SK-N-SH (cell line): ENCODE measurements around the gene KRTAP12-4. TPM values are rescaled to one million over a fixed set of nuclear protein-coding genes. Genes with fewer than 3 reads are reported as not detected.

Experiments
- CTCF ChIA-PET: fragments of 300-600, 350-600 bp; formaldehyde crosslinking; extraction: SDS; loops from one replicate; lab custom pipeline; 2021; lab: Yijun Ruan, JAX
- POLR2A ChIA-PET: fragments of 350-600 bp; sonication (Branson Sonifier 250); formaldehyde crosslinking; extraction: SDS; loops from one replicate; lab custom pipeline; 2020; ENCODE audit warnings: antibody characterized with exemption, inconsistent platforms; lab: Yijun Ruan, JAX
- DNase-seq: peaks from one replicate; pipeline ENCODE4 v3.0.0; 2012
- H2AFZ ChIP-seq: fragments of 200-600 bp; sonication (generic); 2 replicates; pipeline ENCODE4 v1.8.1; 2016; ENCODE audit warnings: antibody characterized with exemption, mild to moderate bottlenecking, low read depth
- H3F3A ChIP-seq: fragments of 200-600 bp; sonication (generic); replicated peaks from 2 replicates; pipeline ENCODE3; 2016; ENCODE audit warnings: antibody characterized with exemption, mild to moderate bottlenecking; ENCODE audit not compliant: insufficient read depth
- H3K27ac ChIP-seq, 2 experiments: fragments of 200-500 bp in 1 of 2; fragments of 200-600 bp in 1 of 2; sonication (Bioruptor generic) in 1 of 2; sonication (generic), shearing (Covaris generic) in 1 of 2; 2 replicates each; pipeline versions ENCODE4 v1.5.1 to v1.6.1; 2014 to 2016; ENCODE audit warnings: low read depth in 2 of 2, inconsistent platforms in 1 of 2, low read length in 1 of 2, mild to moderate bottlenecking in 1 of 2, mixed read lengths in 1 of 2
- H3K27me3 ChIP-seq: fragments of 200-600 bp; sonication (generic), shearing (Covaris generic); 2 replicates; pipeline ENCODE4 v1.6.1; 2016; ENCODE audit warnings: mixed run types; ENCODE audit not compliant: insufficient read depth
- H3K36me3 ChIP-seq, 2 experiments: fragments of 200-500 bp in 1 of 2; fragments of 200-600 bp in 1 of 2; sonication (Bioruptor generic) in 1 of 2; sonication (generic) in 1 of 2; replicated peaks in 1 of 2; 2 replicates each; pipeline versions ENCODE3 to v1.5.1; 2014 to 2016; ENCODE audit warnings: low read length in 1 of 2, mild to moderate bottlenecking in 1 of 2; ENCODE audit not compliant: insufficient read depth in 2 of 2, control insufficient read depth in 1 of 2
- H3K4me1 ChIP-seq, 2 experiments: fragments of 200-500 bp in 1 of 2; fragments of 200-600 bp in 1 of 2; sonication (Bioruptor generic) in 1 of 2; sonication (generic), shearing (Covaris generic) in 1 of 2; 2 replicates each; pipeline versions ENCODE4 v1.5.1 to v1.6.1; 2014 to 2016; ENCODE audit warnings: low read depth in 1 of 2, low read length in 1 of 2, mixed run types in 1 of 2; ENCODE audit not compliant: insufficient read depth in 2 of 2, control insufficient read depth in 1 of 2
- H3K4me2 ChIP-seq: fragments of 200-600 bp; sonication (generic), shearing (Covaris generic); 2 replicates; pipeline ENCODE4 v1.6.1; 2017; ENCODE audit warnings: mixed run types
- H3K4me3 ChIP-seq, 2 experiments: fragments of 200-500 bp in 1 of 2; fragments of 200-600 bp in 1 of 2; sonication (Bioruptor generic) in 1 of 2; sonication (generic), shearing (Covaris generic) in 1 of 2; 2 replicates each; pipeline versions ENCODE4 v1.5.1 to v1.8.1; 2014 to 2016; ENCODE audit warnings: low read depth in 2 of 2, inconsistent platforms in 1 of 2, low read length in 1 of 2, mild to moderate bottlenecking in 1 of 2, mixed read lengths in 1 of 2, moderate library complexity in 1 of 2
- H3K79me2 ChIP-seq: fragments of 200-600 bp; sonication (generic); 2 replicates; pipeline ENCODE4 v1.8.1; 2017; ENCODE audit warnings: mild to moderate bottlenecking; ENCODE audit not compliant: insufficient read depth
- H3K9ac ChIP-seq: fragments of 200-600 bp; sonication (generic); 2 replicates; pipeline ENCODE4 v1.6.1; 2017; ENCODE audit warnings: mixed run types
- H3K9me2 ChIP-seq: fragments of 200-600 bp; sonication (generic); 2 replicates; pipeline ENCODE4 v1.6.1; 2017; ENCODE audit warnings: mixed run types
- H3K9me3 ChIP-seq: fragments of 200-600 bp; sonication (generic); 2 replicates; pipeline ENCODE4 v1.6.1; 2017; ENCODE audit warnings: mixed run types, mild to moderate bottlenecking, moderate library complexity
- H4K20me1 ChIP-seq: fragments of 200-600 bp; sonication (generic); 2 replicates; pipeline ENCODE4 v1.6.1; 2017; ENCODE audit warnings: mild to moderate bottlenecking, mixed run types; ENCODE audit not compliant: insufficient read depth
- FOSL2 ChIP-seq: IDR thresholded peaks from 2 replicates; pipeline ENCODE4 v1.4.0; 2012; ENCODE audit warnings: low read depth, mild to moderate bottlenecking, moderate library complexity, borderline replicate concordance
- FOXJ3 ChIP-seq: sonication (generic); formaldehyde crosslinking; IDR thresholded peaks from 2 replicates; pipeline ENCODE4 v1.5.1; 2020; ENCODE audit warnings: mild to moderate bottlenecking, missing genetic modification reagents
- PBX3 ChIP-seq: IDR thresholded peaks from 2 replicates; pipeline ENCODE4; 2012
- POLR2AphosphoS5 ChIP-seq: IDR thresholded peaks from 2 replicates; pipeline ENCODE4 v1.6.1; 2012; ENCODE audit warnings: low read depth, low read length
- RCOR1 ChIP-seq: fragments of 150-350 bp; IDR thresholded peaks from 2 replicates; pipeline ENCODE4 v1.6.1; 2017; ENCODE audit warnings: antibody characterized with exemption, low read length
- RFX5 ChIP-seq: IDR thresholded peaks from 2 replicates; pipeline ENCODE4 v1.6.1; 2012; ENCODE audit warnings: mild to moderate bottlenecking, improper control_type of control experiment, low read length
- SIN3A ChIP-seq: IDR thresholded peaks from 2 replicates; pipeline ENCODE4 v1.6.1; 2012; ENCODE audit warnings: low read depth, mild to moderate bottlenecking, low read length, moderate library complexity, borderline replicate concordance
- SMC3 ChIP-seq: IDR thresholded peaks from 2 replicates; pipeline ENCODE4 v1.6.1; 2012; ENCODE audit warnings: low read depth, low read length, improper control_type of control experiment
- TEAD4 ChIP-seq: IDR thresholded peaks from 2 replicates; pipeline ENCODE4 v1.4.0; 2012; ENCODE audit warnings: mild to moderate bottlenecking, borderline replicate concordance; ENCODE audit not compliant: insufficient read depth
- USF1 ChIP-seq: IDR thresholded peaks from 2 replicates; pipeline ENCODE4 v1.4.0; 2012; ENCODE audit warnings: low read depth, borderline replicate concordance
- WGBS: methylation state at CpG from one replicate; pipeline ENCODE4 v1.1.6; 2017; ENCODE audit warnings: low lambda C conversion rate; 5-methylcytosine and 5-hydroxymethylcytosine counted together
- polyA plus RNA-seq, 3 experiments: library from polyadenylated mRNA; depleted of rRNA; stranded (reverse); fragments of >200 nt; gene quantifications; 2 replicates each; pipeline ENCODE4 v1.2.3, GENCODE V29; 2012
- small RNA-seq, 7 experiments: library from RNA; depleted of rRNA; stranded (forward); fragments of <200 nt; gene quantifications; one replicate each; pipeline ENCODE3, GENCODE V24; 2012

Gene KRTAP12-4
- polyA plus RNA-seq, 1 of the 3 experiments (the other 2 are of a cell fraction), result not detected

- H3K79me2 ChIP-seq, result no peaks in the 10 kb centered on the region
- no peak overlapping the region for H2AFZ ChIP-seq
- ChIA-PET POLR2A (no interaction called here), CTCF (no interaction called here)
- 42% methylated on average over 4 of the region's 4 CpGs for WGBS
- no peak overlapping the region for H3K27ac ChIP-seq
- no peaks in the 10 kb centered on the region; a peak in 1 of 4 replicates for H3K4me1 ChIP-seq
- no peaks in the 10 kb centered on the region for H3K9me2 ChIP-seq
- no peaks in the 10 kb centered on the region for H3K36me3 ChIP-seq
- DNase-seq, result no peak
- H3K9me3 ChIP-seq, result no peaks in the 10 kb centered on the region
- no peak overlapping the region for H3K4me2 ChIP-seq
- no peaks in the 10 kb centered on the region for H4K20me1 ChIP-seq
- no peak overlapping the region for H3K4me3 ChIP-seq
- H3K27me3 ChIP-seq, result peaks cover 8% of the 10 kb centered on the region; the same call in 1 of the 2 replicates
- no peaks in the 10 kb centered on the region for H3F3A ChIP-seq
- H3K9ac ChIP-seq, result no peak overlapping the region
- no peak for TF ChIP-seq POLR2AphosphoS5
- TF ChIP-seq FOSL2, result no peak
- TF ChIP-seq RCOR1, result no peak
- TF ChIP-seq PBX3, result no peak
- no peak for TF ChIP-seq SMC3
- no peak for TF ChIP-seq SIN3A
- no peak for TF ChIP-seq USF1
- TF ChIP-seq TEAD4, result no peak
- TF ChIP-seq FOXJ3, result no peak
- TF ChIP-seq RFX5, result no peak
Measured at GRCh38 chr21:44606495-44606894, 48.0 kb downstream of the KRTAP12-4 start.

Small RNA genes within 50 kb of the gene (small RNA-seq; reads per million reads assigned to genes)
- 0 reads per million in 7 experiments for gene KRTAP12-6P

Other genes starting within 250 kb of the KRTAP12-4 start
- gene LRRC3, start 199.1 kb downstream of the KRTAP12-4 start, polyA plus RNA-seq (2012; rRNA removed), result 1.9 and 2.3 TPM in 2 replicates
- gene KRTAP10-1, start 114.5 kb downstream of the KRTAP12-4 start, polyA plus RNA-seq (2012; rRNA removed), result not detected in 2 replicates
- not detected in 2 replicates for gene KRTAP10-2, start 103.2 kb downstream of the KRTAP12-4 start, polyA plus RNA-seq (2012; rRNA removed)
- gene KRTAP10-3, start 95.9 kb downstream of the KRTAP12-4 start, polyA plus RNA-seq (2012; rRNA removed), result not detected in 2 replicates
- gene KRTAP10-4, start 80.9 kb downstream of the KRTAP12-4 start, polyA plus RNA-seq (2012; rRNA removed), result not detected in 2 replicates
- gene KRTAP10-5, start 74.1 kb downstream of the KRTAP12-4 start, polyA plus RNA-seq (2012; rRNA removed), result not detected in 2 replicates
- gene KRTAP10-6, start 62.2 kb downstream of the KRTAP12-4 start, polyA plus RNA-seq (2012; rRNA removed), result not detected in 2 replicates
- not detected in 2 replicates for gene KRTAP10-7, start 54.1 kb downstream of the KRTAP12-4 start, polyA plus RNA-seq (2012; rRNA removed)
- gene KRTAP10-8, start 42.6 kb downstream of the KRTAP12-4 start, polyA plus RNA-seq (2012; rRNA removed), result not detected in 2 replicates
- not detected in 2 replicates for gene KRTAP10-9, start 27.6 kb downstream of the KRTAP12-4 start, polyA plus RNA-seq (2012; rRNA removed)
- not detected in 2 replicates for gene KRTAP10-10, start 17.3 kb downstream of the KRTAP12-4 start, polyA plus RNA-seq (2012; rRNA removed)
- gene KRTAP10-11, start 8.2 kb downstream of the KRTAP12-4 start, polyA plus RNA-seq (2012; rRNA removed), result not detected in 2 replicates
- not detected in 2 replicates for gene KRTAP12-3, start 3.3 kb upstream of the KRTAP12-4 start, polyA plus RNA-seq (2012; rRNA removed)
- not detected in 2 replicates for gene KRTAP12-2, start 12.3 kb upstream of the KRTAP12-4 start, polyA plus RNA-seq (2012; rRNA removed)
- not detected in 2 replicates for gene KRTAP12-1, start 27.5 kb upstream of the KRTAP12-4 start, polyA plus RNA-seq (2012; rRNA removed)
- not detected in 2 replicates for gene KRTAP10-12, start 42.5 kb upstream of the KRTAP12-4 start, polyA plus RNA-seq (2012; rRNA removed)
- gene TSPEAR, start 56.9 kb upstream of the KRTAP12-4 start, polyA plus RNA-seq (2012; rRNA removed), result 0.03 and 0.08 TPM in 2 replicates
- gene UBE2G2, start 147.2 kb upstream of the KRTAP12-4 start, polyA plus RNA-seq (2012; rRNA removed), result 129 and 149 TPM in 2 replicates
- gene SUMO3, start 163.4 kb upstream of the KRTAP12-4 start, polyA plus RNA-seq (2012; rRNA removed), result 89.0 and 125 TPM in 2 replicates
- 171 and 196 TPM in 2 replicates for gene PTTG1IP, start 219.0 kb upstream of the KRTAP12-4 start, polyA plus RNA-seq (2012; rRNA removed)